K562 (cell line): ENCODE measurements around the gene DPM1. TPM values are rescaled to one million over a fixed set of nuclear protein-coding genes. Genes with fewer than 3 reads are reported as not detected.

Experiments
- ARID3A ChIP-seq: IDR thresholded peaks from 2 replicates; pipeline ENCODE4 v1.6.1; 2012; ENCODE audit warnings: low read depth, low read length, improper control_type of control experiment, borderline replicate concordance
- BCL6 ChIP-seq: fragments of 250-450 bp; sonication (Bioruptor Pico); IDR thresholded peaks from 2 replicates; pipeline ENCODE4 v1.4.0; 2020
- CREBBP ChIP-seq: IDR thresholded peaks from one replicate; pipeline ENCODE4 v1.6.1; 2012; ENCODE audit warnings: low read depth, mild to moderate bottlenecking, control low read depth, inconsistent platforms, low read length
- DMBX1 ChIP-seq: fragments of 250-450 bp; sonication (Bioruptor Pico); IDR thresholded peaks from 2 replicates; pipeline ENCODE4 v1.8.0; 2022; ENCODE audit warnings: inconsistent platforms, mild to moderate bottlenecking, moderate library complexity, borderline replicate concordance
- HLTF ChIP-seq: fragments of 450-650 bp; IDR thresholded peaks from 2 replicates; pipeline ENCODE4 v1.6.1; 2016
- KLF6 ChIP-seq: fragments of 250-450 bp; sonication (Bioruptor Pico); IDR thresholded peaks from 2 replicates; pipeline ENCODE4 v1.4.0; 2020; ENCODE audit warnings: mild to moderate bottlenecking, moderate library complexity, borderline replicate concordance
- MTA3 ChIP-seq: fragments of 450-650 bp; formaldehyde crosslinking; IDR thresholded peaks from 2 replicates; pipeline ENCODE4 v1.6.1; 2017; ENCODE audit warnings: mild to moderate bottlenecking, borderline replicate concordance
- POLR3A ChIP-seq: IDR thresholded peaks from 2 replicates; pipeline ENCODE4 v1.6.1; 2011; ENCODE audit warnings: borderline replicate concordance, mild to moderate bottlenecking, moderate library complexity; ENCODE audit not compliant: insufficient read length, insufficient read depth; ENCODE audit errors: extremely low read depth
- PRPF4 ChIP-seq: fragments of 200-400 bp; formaldehyde crosslinking; IDR thresholded peaks from one replicate; pipeline ENCODE4 v1.6.1; 2017; ENCODE audit warnings: low read length, low read depth, mild to moderate bottlenecking; ENCODE audit not compliant: insufficient read depth, poor library complexity, severe bottlenecking
- PTBP1 ChIP-seq: fragments of 200-400 bp; formaldehyde crosslinking; IDR thresholded peaks from 2 replicates; pipeline ENCODE4 v1.6.1; 2017; ENCODE audit warnings: low read depth, low read length
- ZBTB5 ChIP-seq: fragments of 450-650 bp; IDR thresholded peaks from 2 replicates; pipeline ENCODE4 v1.6.1; 2017; ENCODE audit warnings: antibody characterized with exemption
- ZNF143 ChIP-seq: sonication (generic); formaldehyde crosslinking; IDR thresholded peaks from 2 replicates; pipeline ENCODE4 v1.9.0; 2022; ENCODE audit warnings: mild to moderate bottlenecking, missing genetic modification reagents
- ZNF75A ChIP-seq: fragments of 450-650 bp; formaldehyde crosslinking; IDR thresholded peaks from 2 replicates; pipeline ENCODE4 v1.4.0; 2020; ENCODE audit warnings: mild to moderate bottlenecking
- ZNF785 ChIP-seq: fragments of 250-450 bp; sonication (Bioruptor Pico); IDR thresholded peaks from 2 replicates; pipeline ENCODE4 v1.4.0; 2020; ENCODE audit warnings: mild to moderate bottlenecking
- polyA plus RNA-seq, 8 experiments: library from polyadenylated mRNA; depleted of rRNA in 4 of 8; stranded (reverse) in 5 of 8; unstranded in 3 of 8; fragments of >200 nt; fragmentation: Nextera tagmentation in 2 of 8; fragmentation: Illumina TruSeq in 1 of 8; extraction: Ambion mirVana in 2 of 8; extraction: Trizol in 1 of 8; gene quantifications; 2 replicates each; pipeline versions ENCODE4 v1.2.1 to v1.2.3, GENCODE V29; 2011 to 2014; ENCODE audit warnings: inconsistent platforms in 1 of 8, missing spikeins in 1 of 8
- total RNA-seq, 7 experiments: library from RNA; depleted of rRNA in 6 of 7; stranded (reverse); fragments of >200 nt in 6 of 7; fragmentation: Illumina TruSeq in 2 of 7; extraction: Trizol in 2 of 7; gene quantifications; 2 replicates each; pipeline versions ENCODE4 v1.2.1 to v1.2.3, GENCODE V29; 2011 to 2021; ENCODE audit warnings: low replicate concordance in 1 of 7
- TF ChIP-seq, protein P1 (sequence below): fragments of 200-800 bp; sonication (Bioruptor generic); IDR thresholded peaks from 2 replicates; pipeline ENCODE4 v1.6.1; 2016; ENCODE audit warnings: missing genetic modification characterization, missing compliant biosample characterization
- TF ChIP-seq, protein P2 (sequence below): sonication (generic); formaldehyde crosslinking; IDR thresholded peaks from 2 replicates; pipeline ENCODE4 v1.4.0; 2020; ENCODE audit warnings: mild to moderate bottlenecking, missing genetic modification reagents

Gene DPM1
- total and polyA plus RNA-seq, 9 of the 15 experiments (the other 6 are each of a cell fraction or from before 2014, with no cell fraction given) = 75.2 to 190 (median 153) TPM

- TF ChIP-seq, protein P1, sequence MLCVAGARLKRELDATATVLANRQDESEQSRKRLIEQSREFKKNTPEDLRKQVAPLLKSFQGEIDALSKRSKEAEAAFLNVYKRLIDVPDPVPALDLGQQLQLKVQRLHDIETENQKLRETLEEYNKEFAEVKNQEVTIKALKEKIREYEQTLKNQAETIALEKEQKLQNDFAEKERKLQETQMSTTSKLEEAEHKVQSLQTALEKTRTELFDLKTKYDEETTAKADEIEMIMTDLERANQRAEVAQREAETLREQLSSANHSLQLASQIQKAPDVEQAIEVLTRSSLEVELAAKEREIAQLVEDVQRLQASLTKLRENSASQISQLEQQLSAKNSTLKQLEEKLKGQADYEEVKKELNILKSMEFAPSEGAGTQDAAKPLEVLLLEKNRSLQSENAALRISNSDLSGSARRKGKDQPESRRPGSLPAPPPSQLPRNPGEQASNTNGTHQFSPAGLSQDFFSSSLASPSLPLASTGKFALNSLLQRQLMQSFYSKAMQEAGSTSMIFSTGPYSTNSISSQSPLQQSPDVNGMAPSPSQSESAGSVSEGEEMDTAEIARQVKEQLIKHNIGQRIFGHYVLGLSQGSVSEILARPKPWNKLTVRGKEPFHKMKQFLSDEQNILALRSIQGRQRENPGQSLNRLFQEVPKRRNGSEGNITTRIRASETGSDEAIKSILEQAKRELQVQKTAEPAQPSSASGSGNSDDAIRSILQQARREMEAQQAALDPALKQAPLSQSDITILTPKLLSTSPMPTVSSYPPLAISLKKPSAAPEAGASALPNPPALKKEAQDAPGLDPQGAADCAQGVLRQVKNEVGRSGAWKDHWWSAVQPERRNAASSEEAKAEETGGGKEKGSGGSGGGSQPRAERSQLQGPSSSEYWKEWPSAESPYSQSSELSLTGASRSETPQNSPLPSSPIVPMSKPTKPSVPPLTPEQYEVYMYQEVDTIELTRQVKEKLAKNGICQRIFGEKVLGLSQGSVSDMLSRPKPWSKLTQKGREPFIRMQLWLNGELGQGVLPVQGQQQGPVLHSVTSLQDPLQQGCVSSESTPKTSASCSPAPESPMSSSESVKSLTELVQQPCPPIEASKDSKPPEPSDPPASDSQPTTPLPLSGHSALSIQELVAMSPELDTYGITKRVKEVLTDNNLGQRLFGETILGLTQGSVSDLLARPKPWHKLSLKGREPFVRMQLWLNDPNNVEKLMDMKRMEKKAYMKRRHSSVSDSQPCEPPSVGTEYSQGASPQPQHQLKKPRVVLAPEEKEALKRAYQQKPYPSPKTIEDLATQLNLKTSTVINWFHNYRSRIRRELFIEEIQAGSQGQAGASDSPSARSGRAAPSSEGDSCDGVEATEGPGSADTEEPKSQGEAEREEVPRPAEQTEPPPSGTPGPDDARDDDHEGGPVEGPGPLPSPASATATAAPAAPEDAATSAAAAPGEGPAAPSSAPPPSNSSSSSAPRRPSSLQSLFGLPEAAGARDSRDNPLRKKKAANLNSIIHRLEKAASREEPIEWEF (CRISPR knock-in tag) = no peak
- TF ChIP-seq ZNF785 (no peak), ZNF143 (peak; percentile 77), DMBX1 (CRISPR knock-in tag) (peak; percentile 71), CREBBP (no peak), MTA3 (0 out of 2 replicates have a peak, but pooled peaks have one; percentile 68), POLR3A (no peak), KLF6 (CRISPR knock-in tag) (no peak; the same call in 1 of the 2 replicates), ARID3A (no peak), PRPF4 (no peak), PTBP1 (peak; percentile 85; the same call in 1 of the 2 replicates), ZBTB5 (no peak), ZNF75A (CRISPR knock-in tag) (no peak), HLTF (no peak), BCL6 (CRISPR knock-in tag) (no peak)
- TF ChIP-seq, protein P2, sequence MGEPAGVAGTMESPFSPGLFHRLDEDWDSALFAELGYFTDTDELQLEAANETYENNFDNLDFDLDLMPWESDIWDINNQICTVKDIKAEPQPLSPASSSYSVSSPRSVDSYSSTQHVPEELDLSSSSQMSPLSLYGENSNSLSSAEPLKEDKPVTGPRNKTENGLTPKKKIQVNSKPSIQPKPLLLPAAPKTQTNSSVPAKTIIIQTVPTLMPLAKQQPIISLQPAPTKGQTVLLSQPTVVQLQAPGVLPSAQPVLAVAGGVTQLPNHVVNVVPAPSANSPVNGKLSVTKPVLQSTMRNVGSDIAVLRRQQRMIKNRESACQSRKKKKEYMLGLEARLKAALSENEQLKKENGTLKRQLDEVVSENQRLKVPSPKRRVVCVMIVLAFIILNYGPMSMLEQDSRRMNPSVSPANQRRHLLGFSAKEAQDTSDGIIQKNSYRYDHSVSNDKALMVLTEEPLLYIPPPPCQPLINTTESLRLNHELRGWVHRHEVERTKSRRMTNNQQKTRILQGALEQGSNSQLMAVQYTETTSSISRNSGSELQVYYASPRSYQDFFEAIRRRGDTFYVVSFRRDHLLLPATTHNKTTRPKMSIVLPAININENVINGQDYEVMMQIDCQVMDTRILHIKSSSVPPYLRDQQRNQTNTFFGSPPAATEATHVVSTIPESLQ (CRISPR knock-in tag) = no peak
These were observed 28.8 kb downstream of the DPM1 start (continued) for GRCh38 chr20:50929299-50930138.
